ENCODE measurements around the gene PDZD8. TPM values are rescaled to one million over a fixed set of nuclear protein-coding genes. Genes with fewer than 3 reads are reported as not detected.
"Not testable (repeated sequence)": the region's sequence is repeated elsewhere in the genome, so short reads cannot be mapped to it uniquely, and the experiment has no call there.

PDZD8 gene
- total RNA-seq, 1 experiment from 2014 or later: 12.6 TPM

GRCh38 chr10:117351996-117352395 lies 23.2 kb downstream of the PDZD8 start:
- no peak for DNase-seq (ENCODE audit: low read depth)

GRCh38 chr10:117351558-117351957 lies 23.7 kb downstream of the PDZD8 start:
- DNase-seq (ENCODE audit: low read depth): no peak

GRCh38 chr10:117350909-117351308 lies 24.3 kb downstream of the PDZD8 start:
- no peak for DNase-seq (ENCODE audit: low read depth)

GRCh38 chr10:117348236-117348635 lies 27.0 kb downstream of the PDZD8 start:
- no peak for DNase-seq (ENCODE audit: low read depth)

- no peak for DNase-seq (ENCODE audit: low read depth)
These were observed 28.7 kb downstream of the PDZD8 start for GRCh38 chr10:117346574-117346973.

- DNase-seq (ENCODE audit: low read depth): peak; percentile 26
These were observed 30.1 kb downstream of the PDZD8 start for GRCh38 chr10:117345143-117345542.

GRCh38 chr10:117342641-117343040 lies 32.6 kb downstream of the PDZD8 start:
- DNase-seq (ENCODE audit: low read depth): peak; percentile 69

GRCh38 chr10:117341061-117341460 lies 34.2 kb downstream of the PDZD8 start:
- no peak for DNase-seq (ENCODE audit: low read depth)

- no peak for DNase-seq (ENCODE audit: low read depth)
These were observed 35.3 kb downstream of the PDZD8 start for GRCh38 chr10:117339979-117340378.

GRCh38 chr10:117339578-117339977 lies 35.7 kb downstream of the PDZD8 start:
- no peak for DNase-seq (ENCODE audit: low read depth)

GRCh38 chr10:117334926-117335325 lies 40.3 kb downstream of the PDZD8 start:
- no peak for DNase-seq (ENCODE audit: low read depth)

- DNase-seq (ENCODE audit: low read depth): no peak
These were observed 41.2 kb downstream of the PDZD8 start for GRCh38 chr10:117334066-117334465.

GRCh38 chr10:117327262-117327661 lies 48.0 kb downstream of the PDZD8 start:
- no peak for DNase-seq (ENCODE audit: low read depth)

- DNase-seq (ENCODE audit: low read depth): no peak
These were observed 50.9 kb downstream of the PDZD8 start for GRCh38 chr10:117324367-117324766.

- DNase-seq (ENCODE audit: low read depth): peak; percentile 3
These were observed 53.0 kb downstream of the PDZD8 start for GRCh38 chr10:117322260-117322659.

- DNase-seq (ENCODE audit: low read depth): no peak
These were observed 55.1 kb downstream of the PDZD8 start for GRCh38 chr10:117320050-117320665.

GRCh38 chr10:117318909-117319308 lies 56.3 kb downstream of the PDZD8 start:
- no peak for DNase-seq (ENCODE audit: low read depth)

GRCh38 chr10:117316701-117317100 lies 58.5 kb downstream of the PDZD8 start:
- no peak for DNase-seq (ENCODE audit: low read depth)

GRCh38 chr10:117313641-117314040 lies 61.6 kb downstream of the PDZD8 start:
- no peak for DNase-seq (ENCODE audit: low read depth)

GRCh38 chr10:117312430-117312829 lies 62.8 kb downstream of the PDZD8 start:
- no peak for DNase-seq (ENCODE audit: low read depth)

GRCh38 chr10:117311261-117311660 lies 64.0 kb downstream of the PDZD8 start:
- no peak for DNase-seq (ENCODE audit: low read depth)

- DNase-seq (ENCODE audit: low read depth): no peak
These were observed 68.6 kb downstream of the PDZD8 start for GRCh38 chr10:117306674-117307073.

GRCh38 chr10:117303451-117303850 lies 71.8 kb downstream of the PDZD8 start:
- DNase-seq (ENCODE audit: low read depth): not testable (repeated sequence)

- no peak for DNase-seq (ENCODE audit: low read depth)
These were observed 74.6 kb downstream of the PDZD8 start for GRCh38 chr10:117300671-117301070.

All from Daoy (cell line).